ENCODE measurements around the gene CDK6.

CDK6 gene

DNA sequence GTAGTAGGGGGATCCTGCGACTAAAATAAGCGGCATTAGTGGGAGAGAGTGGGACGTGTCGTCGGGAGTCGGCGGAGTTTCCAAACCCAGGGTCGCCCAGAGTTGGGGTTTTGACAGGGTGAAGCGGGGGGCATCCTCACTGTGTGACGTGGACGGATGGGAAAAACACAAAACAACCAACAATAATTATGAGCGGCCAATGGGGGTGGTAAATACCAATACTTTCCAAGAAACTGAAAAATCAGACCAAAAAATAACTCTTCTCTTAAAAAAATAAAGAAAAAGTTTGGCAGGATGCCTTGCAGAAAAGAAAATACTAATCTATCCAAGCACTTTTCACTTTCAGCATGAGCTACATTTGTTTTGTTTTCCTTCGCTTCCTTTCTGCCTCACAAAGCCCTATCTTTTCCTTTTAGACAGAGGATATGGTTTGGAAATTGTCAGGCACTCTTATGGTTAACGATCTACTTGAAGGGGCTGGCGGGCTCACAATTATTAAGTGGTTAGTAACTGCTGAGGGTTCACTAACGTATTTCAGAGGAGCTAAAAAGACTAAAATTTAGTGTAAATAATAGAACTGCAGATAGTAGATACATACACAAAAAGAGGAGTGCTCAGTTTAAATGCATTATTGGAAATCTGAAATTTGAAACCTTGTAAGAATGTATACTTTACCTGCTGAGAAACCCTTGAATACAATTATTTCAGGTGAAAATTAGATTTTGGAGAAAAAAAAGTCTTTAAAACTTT lies 802 bp upstream of the CDK6 start:
- Mint-ChIP-seq H3K4me1 (peaks cover 19% of the 10 kb centered on the region), H3K27ac (peak overlapping the region; percentile 87 to 97 (median 91)), H3K9me3 (no peaks in the 10 kb centered on the region), H3K4me3 (peak overlapping the region; percentile 90 to 99 (median 98)), H3K36me3 (ENCODE audit: low read depth) (peaks cover 4% of the 10 kb centered on the region), H3K27me3 (ENCODE audit: low read depth) (peaks cover 32% of the 10 kb centered on the region)
- TF ChIP-seq, protein P1, sequence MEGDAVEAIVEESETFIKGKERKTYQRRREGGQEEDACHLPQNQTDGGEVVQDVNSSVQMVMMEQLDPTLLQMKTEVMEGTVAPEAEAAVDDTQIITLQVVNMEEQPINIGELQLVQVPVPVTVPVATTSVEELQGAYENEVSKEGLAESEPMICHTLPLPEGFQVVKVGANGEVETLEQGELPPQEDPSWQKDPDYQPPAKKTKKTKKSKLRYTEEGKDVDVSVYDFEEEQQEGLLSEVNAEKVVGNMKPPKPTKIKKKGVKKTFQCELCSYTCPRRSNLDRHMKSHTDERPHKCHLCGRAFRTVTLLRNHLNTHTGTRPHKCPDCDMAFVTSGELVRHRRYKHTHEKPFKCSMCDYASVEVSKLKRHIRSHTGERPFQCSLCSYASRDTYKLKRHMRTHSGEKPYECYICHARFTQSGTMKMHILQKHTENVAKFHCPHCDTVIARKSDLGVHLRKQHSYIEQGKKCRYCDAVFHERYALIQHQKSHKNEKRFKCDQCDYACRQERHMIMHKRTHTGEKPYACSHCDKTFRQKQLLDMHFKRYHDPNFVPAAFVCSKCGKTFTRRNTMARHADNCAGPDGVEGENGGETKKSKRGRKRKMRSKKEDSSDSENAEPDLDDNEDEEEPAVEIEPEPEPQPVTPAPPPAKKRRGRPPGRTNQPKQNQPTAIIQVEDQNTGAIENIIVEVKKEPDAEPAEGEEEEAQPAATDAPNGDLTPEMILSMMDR (IDR thresholded peaks at IDR 0.05; ENCODE audit: unreplicated experiment in 3 of 3), result no peak

DNA sequence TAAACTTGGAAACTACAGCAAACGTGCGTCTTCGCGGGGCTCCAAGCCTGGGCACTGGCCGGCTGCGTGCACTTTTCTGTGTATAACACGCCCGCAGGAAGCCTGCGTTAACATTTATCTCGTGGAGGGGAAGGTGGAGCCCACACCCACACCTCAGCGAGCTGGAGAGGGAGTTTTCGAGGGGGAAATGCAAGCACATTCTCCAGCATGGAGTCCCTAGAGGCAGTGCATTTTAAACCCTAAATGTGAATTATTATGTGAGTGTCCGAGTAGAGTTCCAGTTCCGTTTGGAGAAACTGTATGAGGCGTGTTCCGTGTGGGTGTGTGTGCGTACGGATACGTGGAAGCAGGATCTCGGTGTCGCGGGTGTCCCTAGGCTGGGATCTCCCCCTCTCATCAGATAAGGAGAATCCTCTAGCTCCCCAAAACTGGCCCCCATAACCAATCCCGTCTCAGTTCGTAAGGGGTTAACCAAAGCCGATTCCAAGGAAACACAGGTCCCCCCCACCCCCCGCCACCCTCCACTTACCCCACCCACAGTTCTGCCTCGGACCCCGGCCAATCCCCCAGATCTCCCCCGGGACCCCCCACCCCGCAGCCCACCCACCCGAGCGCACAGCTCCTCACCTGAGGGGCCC lies 403 bp downstream of the CDK6 start:
- Mint-ChIP-seq H3K9me3 (no peaks in the 10 kb centered on the region), H3K4me3 (peak overlapping the region; percentile 90 to 97 (median 96)), H3K27me3 (ENCODE audit: low read depth) (peaks cover 29% of the 10 kb centered on the region), H3K27ac (peak overlapping the region; percentile 96 to 98 (median 97)), H3K36me3 (ENCODE audit: low read depth) (peaks cover 13% of the 10 kb centered on the region), H3K4me1 (peaks cover 31% of the 10 kb centered on the region)
- TF ChIP-seq, protein P1 (IDR thresholded peaks at IDR 0.05; ENCODE audit: unreplicated experiment in 3 of 3), result no peak

DNA sequence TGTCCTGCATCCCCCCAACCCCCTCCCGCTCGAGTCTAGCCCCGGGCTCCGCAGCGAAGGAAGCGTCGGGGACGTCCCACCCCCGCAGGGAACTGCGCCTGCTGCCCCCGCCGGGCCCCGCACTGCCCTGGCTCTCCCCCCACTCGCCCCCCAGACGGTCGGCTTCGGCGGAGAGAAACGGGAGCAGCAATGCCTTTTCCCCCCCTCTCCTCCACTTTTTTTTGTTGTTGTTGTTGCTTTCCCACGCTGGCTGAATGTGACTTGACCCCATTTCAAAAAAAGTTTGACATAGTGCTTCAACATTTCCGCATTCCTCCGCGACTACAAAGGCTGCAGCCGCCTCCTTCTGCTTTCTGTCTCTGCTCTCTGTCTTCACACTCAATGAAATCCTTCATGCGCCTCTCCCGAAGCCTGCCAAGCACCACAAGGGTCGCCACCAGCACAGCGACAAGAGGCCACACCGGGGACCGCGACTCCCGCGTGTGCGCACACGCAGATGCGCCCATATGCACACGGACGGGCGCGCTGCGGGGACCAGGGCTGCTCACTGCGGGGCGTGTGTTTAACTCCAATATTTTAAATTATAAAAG lies 1.0 kb downstream of the CDK6 start:
- H3K4me3 Mint-ChIP-seq, result peak overlapping the region; percentile 90 to 99 (median 97)
- H3K9me3 Mint-ChIP-seq, result no peaks in the 10 kb centered on the region
- H3K4me1 Mint-ChIP-seq, result peaks cover 38% of the 10 kb centered on the region
- H3K27ac Mint-ChIP-seq, result peak overlapping the region; percentile 96 to 98 (median 97)
- H3K36me3 Mint-ChIP-seq (ENCODE audit: low read depth), result peaks cover 15% of the 10 kb centered on the region
- peaks cover 23% of the 10 kb centered on the region for H3K27me3 Mint-ChIP-seq (ENCODE audit: low read depth)
- TF ChIP-seq, protein P1 (IDR thresholded peaks at IDR 0.05; ENCODE audit: unreplicated experiment in 3 of 3), result no peak

DNA sequence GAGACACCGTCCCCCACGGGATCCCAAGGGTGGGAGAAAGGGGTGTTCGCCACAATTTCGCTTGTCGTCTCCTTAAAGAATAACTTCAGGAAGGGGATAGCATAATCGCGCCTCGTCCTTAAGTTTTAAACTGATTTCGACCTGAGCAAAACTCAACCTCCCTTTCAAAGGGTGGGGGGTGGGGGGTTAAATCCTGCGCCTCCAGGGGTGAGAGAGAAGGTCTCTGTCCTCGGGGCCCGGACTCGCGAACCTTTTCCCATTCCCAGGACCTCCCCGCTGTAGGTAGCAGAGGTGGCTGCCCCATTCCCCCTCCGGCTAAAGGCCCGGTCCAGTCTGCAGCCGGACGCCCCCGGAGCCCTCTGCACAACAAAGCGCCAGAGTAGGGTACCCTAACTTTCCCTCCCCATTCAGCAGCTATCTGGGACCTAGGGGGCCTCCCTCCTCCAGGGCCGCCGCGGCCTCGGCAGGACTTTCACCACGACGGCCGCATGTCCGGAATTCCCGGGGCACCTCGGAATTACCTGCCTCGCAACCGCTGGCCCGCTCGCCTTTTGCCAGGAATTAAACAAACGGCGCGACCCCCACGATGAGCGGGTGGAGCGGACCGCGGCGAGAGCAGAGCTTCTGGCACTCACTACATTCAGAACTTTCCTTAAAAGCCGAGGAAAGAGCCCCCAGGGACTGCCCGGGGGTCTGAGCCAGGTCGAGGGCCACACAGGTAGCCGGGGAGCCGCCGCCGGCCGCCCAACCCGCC lies 1.7 kb downstream of the CDK6 start:
- Mint-ChIP-seq H3K36me3 (ENCODE audit: low read depth) (peaks cover 18% of the 10 kb centered on the region), H3K27me3 (ENCODE audit: low read depth) (peaks cover 16% of the 10 kb centered on the region), H3K4me3 (peak overlapping the region; percentile 90 to 99 (median 97)), H3K27ac (peak overlapping the region; percentile 98 to 100 (median 100)), H3K9me3 (no peaks in the 10 kb centered on the region), H3K4me1 (peaks cover 42% of the 10 kb centered on the region)
- TF ChIP-seq, protein P1 (IDR thresholded peaks at IDR 0.05; ENCODE audit: unreplicated experiment in 3 of 3), result no peak

DNA sequence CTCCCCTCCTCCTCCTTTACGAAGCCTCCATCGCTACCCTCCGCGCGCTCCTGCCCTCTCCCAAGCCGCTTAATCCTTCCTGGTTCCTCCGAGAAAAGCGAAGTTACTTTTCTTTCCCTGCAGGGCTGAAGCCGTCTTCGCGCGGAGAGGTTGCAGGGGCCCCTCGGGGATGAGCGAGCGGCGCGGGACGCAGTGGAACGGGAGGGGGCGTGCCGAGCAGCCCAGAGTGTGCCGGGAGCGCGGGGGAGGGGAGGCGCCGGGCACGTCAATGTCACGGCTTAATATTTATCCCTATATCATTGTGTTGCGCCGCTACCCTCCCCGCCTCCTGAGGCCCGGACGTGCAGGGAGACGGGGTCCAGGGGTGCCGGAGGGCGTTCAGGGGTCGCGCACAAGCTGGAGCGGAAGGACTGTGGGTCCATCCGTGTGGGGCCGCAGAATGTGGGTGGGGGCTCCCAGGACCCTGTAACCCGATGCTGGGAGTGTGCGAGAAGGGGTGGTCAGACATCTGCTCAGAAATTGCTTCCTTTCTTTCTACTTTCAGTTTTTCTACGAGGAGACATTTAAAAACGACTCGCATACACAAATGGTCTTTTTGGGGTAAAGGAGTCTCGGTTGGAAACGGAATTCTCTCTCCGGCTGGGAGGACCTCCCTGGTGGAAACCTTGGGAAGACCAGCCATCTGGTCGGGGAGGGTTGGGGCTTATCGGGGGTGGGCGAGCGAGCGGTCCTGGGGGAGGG lies 2.4 kb downstream of the CDK6 start:
- TF ChIP-seq, protein P1 (IDR thresholded peaks at IDR 0.05; ENCODE audit: unreplicated experiment in 3 of 3), result no peak
- H3K4me3 Mint-ChIP-seq, result peak overlapping the region; percentile 90 to 99 (median 97)

More for the DNA sequence above, 2.4 kb downstream of the CDK6 start:
- peaks cover 18% of the 10 kb centered on the region for H3K36me3 Mint-ChIP-seq (ENCODE audit: low read depth)
- H3K27me3 Mint-ChIP-seq (ENCODE audit: low read depth), result peaks cover 13% of the 10 kb centered on the region
- peaks cover 42% of the 10 kb centered on the region for H3K4me1 Mint-ChIP-seq
- peak overlapping the region; percentile 98 to 100 (median 100) for H3K27ac Mint-ChIP-seq
- no peaks in the 10 kb centered on the region for H3K9me3 Mint-ChIP-seq
